H1 (cell line): ENCODE measurements around the gene CES4A.

ENCODE experiments used
- CEBPB ChIP-seq: IDR thresholded peaks from 2 replicates; pipeline ENCODE4 v1.6.1; 2012; ENCODE audit warnings: low read depth, low read length
- CREB1 ChIP-seq: IDR thresholded peaks from 2 replicates; pipeline ENCODE4 v1.6.1; 2012; ENCODE audit warnings: inconsistent platforms
- CTCF ChIP-seq, 3 experiments: IDR thresholded peaks; 1 replicate in 2 of 3; 2 replicates in 1 of 3; pipeline versions ENCODE4 v1.5.1 to v1.6.1; 2011; ENCODE audit warnings: low read length in 3 of 3, mild to moderate bottlenecking in 3 of 3, inconsistent platforms in 2 of 3, low read depth in 1 of 3, moderate library complexity in 1 of 3; ENCODE audit not compliant: insufficient read depth in 1 of 3; ENCODE audit errors: control extremely low read depth in 1 of 3
- EZH2 ChIP-seq: fragments of 200-600 bp; sonication (generic); IDR thresholded peaks from 2 replicates; pipeline ENCODE4 v1.7.1; 2012; ENCODE audit warnings: low read depth, mild to moderate bottlenecking, moderate library complexity, low read length, inconsistent platforms; ENCODE audit not compliant: severe bottlenecking
- GABPA ChIP-seq: IDR thresholded peaks from 2 replicates; pipeline ENCODE4 v1.6.1; 2011; ENCODE audit warnings: mild to moderate bottlenecking, low read length, moderate library complexity, borderline replicate concordance; ENCODE audit not compliant: insufficient read depth
- JUND ChIP-seq: IDR thresholded peaks from 2 replicates; pipeline ENCODE4 v1.6.1; 2011; ENCODE audit warnings: mild to moderate bottlenecking, improper control_type of control experiment, low read length
- MAX ChIP-seq: IDR thresholded peaks from 2 replicates; pipeline ENCODE4 v1.6.1; 2012; ENCODE audit warnings: inconsistent platforms
- NRF1 ChIP-seq: IDR thresholded peaks from 2 replicates; pipeline ENCODE4 v1.6.1; 2011; ENCODE audit warnings: mild to moderate bottlenecking, low read depth, low read length, improper control_type of control experiment
- POLR2AphosphoS5 ChIP-seq: IDR thresholded peaks from 2 replicates; pipeline ENCODE4 v1.6.1; 2011; ENCODE audit warnings: low read depth, low read length
- RFX5 ChIP-seq: IDR thresholded peaks from 2 replicates; pipeline ENCODE4 v1.6.1; 2011; ENCODE audit warnings: low read depth, low read length, improper control_type of control experiment, borderline replicate concordance
- RNF2 ChIP-seq: fragments of 200-900, 300-1000 bp; sonication (generic); IDR thresholded peaks from 2 replicates; pipeline ENCODE4 v1.7.1; 2016; ENCODE audit warnings: borderline replicate concordance, low read depth, mild to moderate bottlenecking, antibody characterized with exemption, low read length; ENCODE audit not compliant: poor library complexity, severe bottlenecking; ENCODE audit errors: missing control alignments
- SIRT6 ChIP-seq: IDR thresholded peaks from one replicate; pipeline ENCODE4 v1.7.1; 2012; ENCODE audit warnings: low read length, inconsistent platforms
- TEAD4 ChIP-seq: IDR thresholded peaks from 2 replicates; pipeline ENCODE4 v1.6.1; 2012; ENCODE audit warnings: low read depth, low read length, inconsistent platforms, mixed read lengths

- TF ChIP-seq TEAD4 (no peak), CREB1 (no peak), POLR2AphosphoS5 (no peak), CEBPB (no peak), CTCF (IDR thresholded peaks at IDR 0.05; ENCODE audit: control extremely low read depth in 1 of 3, insufficient read depth in 1 of 3, low read depth in 1 of 3, low read length in 3 of 3) (no peak), MAX (no peak), RNF2 (no peak), EZH2 (no peak), JUND (no peak), SIRT6 (no peak), GABPA (no peak), RFX5 (no peak), NRF1 (no peak)
Measured at GRCh38 chr16:66950437-66950836, 38.0 kb upstream of the CES4A start.
